A673 (cell line): Measurements from ENCODE around the gene VGLL2. TPM values are rescaled to one million over a fixed set of nuclear protein-coding genes. Genes with fewer than 3 reads are reported as not detected.

Experiments
- BruUV-seq: library from RNA; stranded (reverse); fragments of 400-500 nt; replicated peaks from 2 replicates; lab custom pipeline; 2021; lab: Mats Ljungman, UMichigan
- CTCF ChIA-PET: fragments of 300-600 bp; sonication (Branson Sonifier 250); formaldehyde crosslinking; loops from one replicate; lab custom pipeline; 2022; ENCODE audit warnings: antibody characterized with exemption; lab: Charles Lee
- POLR2A ChIA-PET: fragments of 300-600 bp; sonication (Branson Sonifier 250); formaldehyde crosslinking; loops from one replicate; lab custom pipeline; 2022; ENCODE audit warnings: antibody characterized with exemption; ENCODE audit not compliant: low non-redundant PET; lab: Charles Lee
- DNase-seq: peaks from one replicate; pipeline ENCODE4 v3.0.0-alpha.2; 2015; ENCODE audit warnings: low spot score
- H3K27ac ChIP-seq: fragments of 200-600 bp; sonication (generic); 2 replicates; pipeline ENCODE4 v1.5.1; 2016; ENCODE audit warnings: mixed run types, low read depth, mild to moderate bottlenecking, mixed read lengths, antibody characterized with exemption, low read length; ENCODE audit not compliant: poor library complexity, severe bottlenecking
- H3K27me3 ChIP-seq: fragments of 200-600 bp; sonication (generic); replicated peaks from 2 replicates; pipeline ENCODE4 v1.6.1; 2017; ENCODE audit warnings: mixed run types, low read depth, mild to moderate bottlenecking, mixed read lengths, antibody characterized with exemption, low read length; ENCODE audit not compliant: insufficient read depth, poor library complexity
- H3K36me3 ChIP-seq: fragments of 200-600 bp; sonication (generic); 2 replicates; pipeline ENCODE4 v1.6.1; 2016; ENCODE audit warnings: mixed run types, mild to moderate bottlenecking, mixed read lengths, antibody characterized with exemption, low read length; ENCODE audit not compliant: insufficient read depth, poor library complexity, severe bottlenecking
- H3K4me1 ChIP-seq: fragments of 200-600 bp; sonication (generic); 2 replicates; pipeline ENCODE4 v1.6.1; 2017; ENCODE audit warnings: mixed run types, mild to moderate bottlenecking, mixed read lengths, antibody characterized with exemption, low read length; ENCODE audit not compliant: insufficient read depth, poor library complexity, severe bottlenecking
- H3K4me3 ChIP-seq: fragments of 200-600 bp; sonication (generic); 2 replicates; pipeline ENCODE4 v1.5.1; 2016; ENCODE audit warnings: low read depth, mixed run types, mild to moderate bottlenecking, mixed read lengths, low read length; ENCODE audit not compliant: poor library complexity, severe bottlenecking
- H3K9me3 ChIP-seq: fragments of 200-600 bp; sonication (generic); 2 replicates; pipeline ENCODE4 v1.6.1; 2016; ENCODE audit warnings: mixed run types, low read depth, mild to moderate bottlenecking, mixed read lengths, antibody characterized with exemption, low read length; ENCODE audit not compliant: poor library complexity, severe bottlenecking
- EZH2 ChIP-seq: fragments of 200-600 bp; sonication (generic); IDR thresholded peaks from 2 replicates; pipeline ENCODE4 v1.6.1; 2017; ENCODE audit warnings: borderline replicate concordance, low read depth, mild to moderate bottlenecking, mixed read lengths, antibody characterized with exemption, low read length; ENCODE audit not compliant: poor library complexity, severe bottlenecking
- intact Hi-C: fragments of 100-400 bp; cut with micrococcal nuclease; formaldehyde crosslinking; loops from one replicate; pipeline ENCODE4 v1.10.0; 2022; ENCODE audit not compliant: unreplicated experiment
- total RNA-seq: library from RNA; stranded (reverse); gene quantifications from 2 replicates; pipeline ENCODE4 v1.2.3, GENCODE V29; 2021
- TF ChIP-seq, protein P1 (sequence below): fragments of 300-800, 200-600 bp; sonication (generic); conservative IDR thresholded peaks from 2 replicates; pipeline ENCODE4 v1.5.1; 2017; ENCODE audit warnings: low read depth, mild to moderate bottlenecking, antibody characterized with exemption, low read length, moderate library complexity, mixed read lengths

The VGLL2 gene
- total RNA-seq, 1 experiment from 2014 or later, result not detected

DNA sequence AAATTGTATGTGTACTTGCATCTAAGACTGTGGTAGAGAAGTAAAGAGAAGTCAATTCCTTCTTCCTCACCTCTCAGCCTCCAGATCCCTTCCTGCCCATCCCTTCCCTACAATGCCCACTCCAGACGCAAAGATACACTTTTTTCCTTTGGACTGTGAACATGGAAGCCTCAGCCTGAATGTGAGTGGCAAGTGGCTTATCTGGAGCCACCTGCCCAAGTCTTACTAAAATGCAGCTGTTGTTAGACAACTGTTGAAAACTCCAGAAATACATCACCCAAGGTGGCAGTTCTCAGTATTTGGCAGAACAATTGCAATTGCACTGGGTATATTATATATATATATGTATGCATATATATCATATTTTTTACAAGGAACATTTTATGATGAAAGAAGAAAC is 7.5 kb downstream of the VGLL2 start:
- no peak overlapping the region for H3K4me3 ChIP-seq
- no peaks in the 10 kb centered on the region for H3K9me3 ChIP-seq
- no peaks in the 10 kb centered on the region for H3K36me3 ChIP-seq
- H3K27me3 ChIP-seq, result peaks cover 99% of the 10 kb centered on the region
- TF ChIP-seq, protein P1, sequence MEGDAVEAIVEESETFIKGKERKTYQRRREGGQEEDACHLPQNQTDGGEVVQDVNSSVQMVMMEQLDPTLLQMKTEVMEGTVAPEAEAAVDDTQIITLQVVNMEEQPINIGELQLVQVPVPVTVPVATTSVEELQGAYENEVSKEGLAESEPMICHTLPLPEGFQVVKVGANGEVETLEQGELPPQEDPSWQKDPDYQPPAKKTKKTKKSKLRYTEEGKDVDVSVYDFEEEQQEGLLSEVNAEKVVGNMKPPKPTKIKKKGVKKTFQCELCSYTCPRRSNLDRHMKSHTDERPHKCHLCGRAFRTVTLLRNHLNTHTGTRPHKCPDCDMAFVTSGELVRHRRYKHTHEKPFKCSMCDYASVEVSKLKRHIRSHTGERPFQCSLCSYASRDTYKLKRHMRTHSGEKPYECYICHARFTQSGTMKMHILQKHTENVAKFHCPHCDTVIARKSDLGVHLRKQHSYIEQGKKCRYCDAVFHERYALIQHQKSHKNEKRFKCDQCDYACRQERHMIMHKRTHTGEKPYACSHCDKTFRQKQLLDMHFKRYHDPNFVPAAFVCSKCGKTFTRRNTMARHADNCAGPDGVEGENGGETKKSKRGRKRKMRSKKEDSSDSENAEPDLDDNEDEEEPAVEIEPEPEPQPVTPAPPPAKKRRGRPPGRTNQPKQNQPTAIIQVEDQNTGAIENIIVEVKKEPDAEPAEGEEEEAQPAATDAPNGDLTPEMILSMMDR, result no peak
- TF ChIP-seq EZH2, result no peak
- intact Hi-C loops, result no loop called here
- no TSS peak for BruUV-seq
- H3K4me1 ChIP-seq, result peaks cover 8% of the 10 kb centered on the region
- DNase-seq, result no peak
- ChIA-PET CTCF (no interaction called here), POLR2A (no interaction called here)
- no peak overlapping the region for H3K27ac ChIP-seq

DNA sequence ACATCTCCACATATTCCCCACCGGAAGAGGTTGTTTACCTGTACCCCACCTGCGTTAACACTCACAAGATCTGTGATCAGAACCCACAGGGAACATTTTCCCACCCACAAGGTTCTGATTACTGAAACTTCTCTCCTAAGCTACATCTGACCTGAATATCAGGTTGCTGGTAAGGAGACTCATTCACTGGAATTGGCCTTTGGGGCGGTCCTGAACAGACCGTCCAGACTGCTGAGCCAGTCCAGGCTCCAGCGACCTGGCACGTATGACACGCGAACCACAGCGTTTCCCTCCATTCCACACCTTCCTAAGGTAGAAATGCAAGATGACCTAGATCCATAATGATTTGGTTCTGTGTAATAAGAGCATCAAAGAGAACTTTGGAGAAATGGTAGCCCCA is 9.8 kb downstream of the VGLL2 start:
- Histone ChIP-seq H3K4me3 (no peak overlapping the region), H3K9me3 (no peaks in the 10 kb centered on the region), H3K36me3 (no peaks in the 10 kb centered on the region), H3K27me3 (peaks cover 98% of the 10 kb centered on the region), H3K4me1 (peaks cover 4% of the 10 kb centered on the region), H3K27ac (no peak overlapping the region)
- no peak for DNase-seq
- ChIA-PET POLR2A (no interaction called here), CTCF (no interaction called here)
- intact Hi-C loops, result no loop called here
- TF ChIP-seq, protein P1, result no peak
- no peak for TF ChIP-seq EZH2
- BruUV-seq, result no TSS peak

DNA sequence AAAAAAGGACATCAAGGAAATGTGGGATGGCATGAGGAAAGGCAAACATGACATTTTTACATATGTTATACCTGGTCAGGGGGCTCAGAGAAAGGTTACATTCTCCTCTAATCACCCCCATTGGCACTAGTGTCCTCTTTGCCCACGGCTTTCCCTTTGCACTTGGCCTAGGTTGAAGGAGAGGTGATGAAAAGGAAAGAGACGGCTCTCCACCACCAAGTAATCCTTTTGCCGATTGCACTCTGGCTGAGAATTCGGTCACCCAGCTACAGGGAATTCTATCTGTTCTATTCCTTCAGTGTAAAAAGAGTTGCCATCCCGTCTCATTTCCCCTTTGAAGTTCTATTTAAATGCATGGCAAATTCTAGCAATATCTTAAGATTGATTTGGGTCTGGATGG is 10.4 kb downstream of the VGLL2 start:
- Histone ChIP-seq H3K9me3 (no peaks in the 10 kb centered on the region), H3K4me3 (no peak overlapping the region), H3K27ac (no peak overlapping the region), H3K27me3 (peaks cover 98% of the 10 kb centered on the region), H3K36me3 (no peaks in the 10 kb centered on the region), H3K4me1 (no peaks in the 10 kb centered on the region)
- intact Hi-C loops, result no loop called here
- CTCF ChIA-PET, result no interaction called here
- no peak for TF ChIP-seq EZH2
- TF ChIP-seq, protein P1, result no peak
- DNase-seq, result no peak
- POLR2A ChIA-PET, result no interaction called here
- BruUV-seq, result no TSS peak
